GM12878 (cell line): Measurements from ENCODE around the gene TESMIN. TPM values are rescaled to one million over a fixed set of nuclear protein-coding genes. Genes with fewer than 3 reads are reported as not detected.

Source experiments
- ATAC-seq: fragments of 200-7000 bp; cut with Tn5 transposase; 3 replicates; pipeline ENCODE4 v1.9.1; 2020; ENCODE audit warnings: mild to moderate bottlenecking, moderate library complexity
- BruUV-seq: library from RNA; stranded (reverse); fragments of 400-500 nt; replicated peaks from 2 replicates; lab custom pipeline; 2021; lab: Mats Ljungman, UMichigan
- CTCF ChIA-PET: fragments of 300-600 bp; sonication (Branson Sonifier 250); formaldehyde crosslinking; extraction: SDS; loops from one replicate; lab custom pipeline; 2021; ENCODE audit warnings: inconsistent platforms; lab: Yijun Ruan, JAX
- POLR2A ChIA-PET: fragments of 350-600 bp; formaldehyde crosslinking; extraction: SDS; loops from one replicate; lab custom pipeline; 2021; ENCODE audit warnings: inconsistent platforms; lab: Charles Lee
- RAD21 ChIA-PET: fragments of 300-600 bp; sonication (Branson Sonifier 250); formaldehyde crosslinking; loops from one replicate; lab custom pipeline; 2023; ENCODE audit warnings: antibody characterized with exemption; ENCODE audit not compliant: unreplicated experiment; lab: Charles Lee
- SMC1A ChIA-PET: fragments of 300-600 bp; sonication (Branson Sonifier 250); formaldehyde crosslinking; loops from one replicate; lab custom pipeline; 2023; ENCODE audit not compliant: unreplicated experiment, uncharacterized antibody; lab: Charles Lee
- DNase-seq: peaks from one replicate; pipeline ENCODE4 v3.0.0-alpha.2; 2011; ENCODE audit warnings: low read depth, low spot score
- FAIRE-seq: peaks from 3 replicates; lab custom pipeline; 2011; peaks lifted over from hg19 to GRCh38; lab: Jason Lieb, UNC
- H2AFZ ChIP-seq: 2 replicates; pipeline ENCODE4 v1.6.0; 2011; ENCODE audit warnings: low read depth, low read length, control low read depth; ENCODE audit not compliant: control insufficient read depth
- H3K27ac ChIP-seq: 2 replicates; pipeline ENCODE4 v1.5.1; 2011; ENCODE audit warnings: control low read depth; ENCODE audit not compliant: control insufficient read depth, insufficient read depth
- H3K27me3 ChIP-seq, 2 experiments: replicated peaks in 1 of 2; 2 replicates each; pipeline versions ENCODE4 v1.6.0 to v1.6.1; 2011; ENCODE audit warnings: low read length in 1 of 2; ENCODE audit not compliant: control insufficient read depth in 2 of 2, insufficient read depth in 2 of 2
- H3K36me3 ChIP-seq, 2 experiments: 2 replicates each; pipeline ENCODE4 v1.5.1; 2011; ENCODE audit warnings: low read length in 1 of 2; ENCODE audit not compliant: control insufficient read depth in 2 of 2, insufficient read depth in 2 of 2
- H3K4me1 ChIP-seq: 2 replicates; pipeline ENCODE4 v1.6.1; 2011; ENCODE audit warnings: mild to moderate bottlenecking, low read length, moderate library complexity, mixed read lengths; ENCODE audit not compliant: control insufficient read depth, insufficient read depth
- H3K4me2 ChIP-seq: 2 replicates; pipeline ENCODE4 v1.6.0; 2011; ENCODE audit warnings: control low read depth; ENCODE audit not compliant: control insufficient read depth, insufficient read depth
- H3K4me3 ChIP-seq: fragments of 200-600 bp; sonication (generic); 2 replicates; pipeline ENCODE4 v1.5.1; 2016
- H3K79me2 ChIP-seq: 2 replicates; pipeline ENCODE4 v1.6.0; 2011; ENCODE audit warnings: low read length; ENCODE audit not compliant: control insufficient read depth, insufficient read depth
- H3K9ac ChIP-seq: 2 replicates; pipeline ENCODE4 v1.8.0; 2011; ENCODE audit warnings: low read length, control low read depth, mixed read lengths; ENCODE audit not compliant: control insufficient read depth, insufficient read depth
- H3K9me3 ChIP-seq: replicated peaks from 3 replicates; pipeline ENCODE4 v1.5.1; 2011; ENCODE audit warnings: mild to moderate bottlenecking, low read length; ENCODE audit not compliant: control insufficient read depth, insufficient read depth
- H4K20me1 ChIP-seq: 2 replicates; pipeline ENCODE4 v1.6.0; 2011; ENCODE audit not compliant: control insufficient read depth, insufficient read depth
- BCL11A ChIP-seq: IDR thresholded peaks from 2 replicates; pipeline ENCODE4 v1.6.1; 2011; ENCODE audit warnings: low read depth, low read length
- BRCA1 ChIP-seq: IDR thresholded peaks from 2 replicates; pipeline ENCODE4 v1.6.1; 2011; ENCODE audit warnings: low read depth, low read length, improper control_type of control experiment
- CEBPB ChIP-seq, 2 experiments: fragments of 150-350 bp in 1 of 2; IDR thresholded peaks; 2 replicates each; pipeline ENCODE4 v1.6.1; 2012 to 2014; ENCODE audit warnings: low read depth in 2 of 2, low read length in 2 of 2, borderline replicate concordance in 1 of 2, inconsistent platforms in 1 of 2
- CTCF ChIP-seq, 3 experiments: IDR thresholded peaks in 2 of 3; conservative IDR thresholded peaks in 1 of 3; 2 replicates each; pipeline ENCODE4 v1.5.1; 2011; ENCODE audit warnings: low read depth in 3 of 3, low read length in 3 of 3, mild to moderate bottlenecking in 3 of 3, control low read depth in 2 of 3, moderate library complexity in 2 of 3, inconsistent platforms in 1 of 3, mixed read lengths in 1 of 3; ENCODE audit not compliant: control insufficient read depth in 2 of 3, insufficient read depth in 1 of 3; ENCODE audit errors: extremely low read depth in 1 of 3
- EZH2 ChIP-seq: IDR thresholded peaks from 2 replicates; pipeline ENCODE4 v1.6.1; 2012; ENCODE audit warnings: low read depth, mild to moderate bottlenecking, control low read depth, inconsistent platforms, low read length, borderline replicate concordance; ENCODE audit not compliant: control insufficient read depth
- FOXK2 ChIP-seq: fragments of 450-650 bp; IDR thresholded peaks from 2 replicates; pipeline ENCODE4 v1.6.1; 2017; ENCODE audit warnings: mild to moderate bottlenecking, moderate library complexity
- FOXM1 ChIP-seq: IDR thresholded peaks from 2 replicates; pipeline ENCODE4 v1.6.1; 2012; ENCODE audit warnings: low read depth, mild to moderate bottlenecking, inconsistent platforms, low read length, moderate library complexity
- IKZF2 ChIP-seq, 2 experiments: fragments of 450-650 bp; IDR thresholded peaks; 2 replicates each; pipeline ENCODE4 v1.6.1; 2017; ENCODE audit warnings: mild to moderate bottlenecking in 2 of 2, moderate library complexity in 2 of 2
- MEF2A ChIP-seq: IDR thresholded peaks from 2 replicates; pipeline ENCODE4 v1.6.1; 2011; ENCODE audit warnings: low read depth, mild to moderate bottlenecking, low read length, moderate library complexity; ENCODE audit not compliant: insufficient read depth
- MEF2B ChIP-seq: fragments of 450-650 bp; IDR thresholded peaks from 2 replicates; pipeline ENCODE4 v1.6.1; 2018; ENCODE audit warnings: mild to moderate bottlenecking, moderate library complexity; ENCODE audit not compliant: partially characterized antibody, poor library complexity, severe bottlenecking
- PKNOX1 ChIP-seq: fragments of 450-650 bp; IDR thresholded peaks from 2 replicates; pipeline ENCODE4 v1.6.1; 2016; ENCODE audit warnings: mild to moderate bottlenecking
- PML ChIP-seq: IDR thresholded peaks from 2 replicates; pipeline ENCODE4 v1.6.1; 2012; ENCODE audit warnings: low read length, inconsistent platforms
- SMAD5 ChIP-seq: IDR thresholded peaks from 2 replicates; pipeline ENCODE4 v1.6.1; 2016; ENCODE audit warnings: antibody characterized with exemption, low read depth
- SREBF1 ChIP-seq: IDR thresholded peaks from 2 replicates; pipeline ENCODE4 v1.6.1; 2012; ENCODE audit warnings: mild to moderate bottlenecking, low read length
- STAT1 ChIP-seq: fragments of 450-650 bp; conservative IDR thresholded peaks from 2 replicates; pipeline ENCODE4 v1.6.1; 2014; ENCODE audit warnings: antibody characterized with exemption, mild to moderate bottlenecking
- SUPT20H ChIP-seq: IDR thresholded peaks from 2 replicates; pipeline ENCODE4 v1.6.1; 2011; ENCODE audit warnings: low read depth, mild to moderate bottlenecking, low read length, moderate library complexity, borderline replicate concordance; ENCODE audit not compliant: control insufficient read depth
- YBX1 ChIP-seq: fragments of 450-650 bp; IDR thresholded peaks from 2 replicates; pipeline ENCODE4 v1.6.1; 2016; ENCODE audit warnings: antibody characterized with exemption
- ZBTB33 ChIP-seq: fragments of 450-650 bp; IDR thresholded peaks from 2 replicates; pipeline ENCODE4 v1.6.1; 2017; ENCODE audit warnings: mild to moderate bottlenecking
- ZNF274 ChIP-seq: IDR thresholded peaks from one replicate; pipeline ENCODE4 v1.8.0; 2011; ENCODE audit not compliant: insufficient read length, insufficient read depth
- WGBS: methylation state at CpG from one replicate; pipeline ENCODE4 v1.1.6; 2016; ENCODE audit warnings: low lambda C conversion rate; ENCODE audit not compliant: insufficient replicate concordance, insufficient coverage; ENCODE audit errors: missing lambda C conversion rate; 5-methylcytosine and 5-hydroxymethylcytosine counted together
- in situ Hi-C: fragments of 300-500 bp; cut with MboI; formaldehyde crosslinking; loops from 9 replicates; pipeline ENCODE4 v1.14.3; 2018; ENCODE audit warnings: mixed read lengths
- intact Hi-C: fragments of 100-400 bp; cut with micrococcal nuclease; formaldehyde crosslinking; loops from one replicate; pipeline ENCODE4 v1.14.2; 2022; ENCODE audit not compliant: unreplicated experiment
- polyA plus RNA-seq, 11 experiments: library from polyadenylated mRNA; depleted of rRNA in 4 of 11; unstranded in 6 of 11; stranded (reverse) in 5 of 11; fragments of >200 nt; fragmentation: Nextera tagmentation in 4 of 11; fragmentation: Illumina TruSeq in 1 of 11; extraction: Ambion mirVana in 4 of 11; extraction: Trizol in 1 of 11; gene quantifications; 1 replicate in 1 of 11; 2 replicates in 10 of 11; pipeline versions ENCODE4 v1.2.1 to v1.2.3, GENCODE V29; 2011 to 2016; ENCODE audit warnings: inconsistent platforms in 2 of 11, missing spikeins in 2 of 11, low read depth in 1 of 11
- total RNA-seq, 4 experiments: library from RNA; depleted of rRNA in 3 of 4; stranded (reverse); fragments of >200 nt in 3 of 4; fragmentation: Illumina TruSeq in 1 of 4; extraction: Trizol in 1 of 4; gene quantifications; 2 replicates each; pipeline versions ENCODE4 v1.2.1 to v1.2.3, GENCODE V29; 2013 to 2021

Gene TESMIN
- total and polyA plus RNA-seq, 10 of the 15 experiments (the other 5 are each of a cell fraction or from before 2014, with no cell fraction given) = 0.31 to 3.4 (median 1.2) TPM; not detected in 1

- TF ChIP-seq PKNOX1 (no peak), PML (no peak), BCL11A (no peak), SMAD5 (no peak)
Observed at GRCh38 chr11:68695531-68695930, 55.8 kb downstream of the TESMIN start (continued).

GRCh38 chr11:68694431-68695297 is 56.7 kb downstream of the TESMIN start:
- Histone ChIP-seq H3K79me2 (no peaks in the 10 kb centered on the region), H3K4me2 (no peak overlapping the region), H4K20me1 (no peaks in the 10 kb centered on the region), H3K36me3 (no peaks in the 10 kb centered on the region), H3K27ac (no peak overlapping the region), H3K27me3 (no peaks in the 10 kb centered on the region; a peak in 1 of 4 replicates), H3K4me3 (no peak overlapping the region), H2AFZ (no peak overlapping the region), H3K4me1 (no peaks in the 10 kb centered on the region), H3K9me3 (no peaks in the 10 kb centered on the region; the same call in 1 of the 3 replicates), H3K9ac (no peak overlapping the region)
- in situ Hi-C loops = no loop called here
- ATAC-seq = no peak
- 9% methylated on average over 5 of the region's 5 CpGs for WGBS
- ChIA-PET RAD21 (no interaction called here), POLR2A (no interaction called here), CTCF (interaction anchor here (0.9 kb wide), 1 partner anchor 99 kb away, joined by 6 read pairs; no protein-coding TSS in a partner anchor), SMC1A (no interaction called here)
- FAIRE-seq = no peak
- intact Hi-C loops = no loop called here
- BruUV-seq = no TSS peak
- no peak for DNase-seq
- no peak for TF ChIP-seq CTCF (IDR thresholded peaks at IDR 0.05 in 2 of 3, conservative IDR thresholded peaks at IDR 0.05 in 1 of 3; ENCODE audit: control insufficient read depth in 2 of 3, extremely low read depth in 1 of 3, insufficient read depth in 1 of 3, low read depth in 3 of 3, low read length in 3 of 3)
- TF ChIP-seq IKZF2 (IDR thresholded peaks at IDR 0.05) = no peak
- TF ChIP-seq STAT1 = no peak
- no peak for TF ChIP-seq SUPT20H
- TF ChIP-seq ZBTB33 = no peak
- no peak for TF ChIP-seq MEF2B
- TF ChIP-seq FOXM1 = no peak
- TF ChIP-seq FOXK2 = no peak
- no peak for TF ChIP-seq EZH2
- TF ChIP-seq SREBF1 = no peak
- TF ChIP-seq BRCA1 = no peak
- TF ChIP-seq CEBPB (IDR thresholded peaks at IDR 0.05; ENCODE audit: borderline replicate concordance in 1 of 2, low read depth in 2 of 2, low read length in 2 of 2) = no peak
- no peak for TF ChIP-seq MEF2A
- no peak for TF ChIP-seq ZNF274
- TF ChIP-seq YBX1 = no peak
